22Rv1 (cell line): ENCODE results near the gene PTBP1.
"Not testable (repeated sequence)": the region's sequence is repeated elsewhere in the genome, so short reads cannot be mapped to it uniquely, and the experiment has no call there.

Source experiments
- ZFX ChIP-seq: fragments of 450-650 bp; IDR thresholded peaks from 2 replicates; pipeline ENCODE4 v1.6.1; 2017; ENCODE audit warnings: antibody characterized with exemption, borderline replicate concordance
- TF ChIP-seq, protein P1 (sequence below): fragments of 450-650 bp; IDR thresholded peaks from 2 replicates; pipeline ENCODE4 v1.5.1; 2017; ENCODE audit warnings: mild to moderate bottlenecking

DNA sequence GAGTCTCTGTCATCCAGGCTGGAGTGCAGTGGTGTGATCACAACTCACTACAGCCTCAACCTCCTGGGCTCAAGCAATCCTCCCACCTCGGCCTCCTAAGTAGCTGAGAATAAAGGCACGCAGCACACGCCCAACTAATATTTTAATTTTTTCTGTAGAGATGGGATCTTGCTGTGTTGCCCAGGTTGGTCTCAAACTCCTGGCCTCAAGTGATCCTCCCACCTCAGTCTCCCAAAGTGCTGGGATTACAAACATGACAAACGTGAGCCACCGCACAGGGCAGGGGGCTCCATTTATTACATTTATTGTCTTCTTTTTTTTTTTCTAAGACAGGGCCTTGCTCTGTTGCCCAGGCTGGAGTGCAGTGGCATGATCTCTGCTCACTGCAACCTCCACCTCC is 23.0 kb downstream of the PTBP1 start:
- TF ChIP-seq, protein P1, sequence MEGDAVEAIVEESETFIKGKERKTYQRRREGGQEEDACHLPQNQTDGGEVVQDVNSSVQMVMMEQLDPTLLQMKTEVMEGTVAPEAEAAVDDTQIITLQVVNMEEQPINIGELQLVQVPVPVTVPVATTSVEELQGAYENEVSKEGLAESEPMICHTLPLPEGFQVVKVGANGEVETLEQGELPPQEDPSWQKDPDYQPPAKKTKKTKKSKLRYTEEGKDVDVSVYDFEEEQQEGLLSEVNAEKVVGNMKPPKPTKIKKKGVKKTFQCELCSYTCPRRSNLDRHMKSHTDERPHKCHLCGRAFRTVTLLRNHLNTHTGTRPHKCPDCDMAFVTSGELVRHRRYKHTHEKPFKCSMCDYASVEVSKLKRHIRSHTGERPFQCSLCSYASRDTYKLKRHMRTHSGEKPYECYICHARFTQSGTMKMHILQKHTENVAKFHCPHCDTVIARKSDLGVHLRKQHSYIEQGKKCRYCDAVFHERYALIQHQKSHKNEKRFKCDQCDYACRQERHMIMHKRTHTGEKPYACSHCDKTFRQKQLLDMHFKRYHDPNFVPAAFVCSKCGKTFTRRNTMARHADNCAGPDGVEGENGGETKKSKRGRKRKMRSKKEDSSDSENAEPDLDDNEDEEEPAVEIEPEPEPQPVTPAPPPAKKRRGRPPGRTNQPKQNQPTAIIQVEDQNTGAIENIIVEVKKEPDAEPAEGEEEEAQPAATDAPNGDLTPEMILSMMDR: not testable (repeated sequence)
- TF ChIP-seq ZFX: not testable (repeated sequence)
